HG02973 (cell line): Measurements from ENCODE around the gene SLC24A3.
"Not testable (repeated sequence)": the region's sequence is repeated elsewhere in the genome, so short reads cannot be mapped to it uniquely, and the experiment has no call there.

Experiments used
- ATAC-seq: cut with Tn5 transposase; IDR thresholded peaks from one replicate; pipeline ENCODE4 v1.9.1; 2021; ENCODE audit warnings: moderate library complexity; ENCODE audit not compliant: unreplicated experiment

Gene SLC24A3

DNA sequence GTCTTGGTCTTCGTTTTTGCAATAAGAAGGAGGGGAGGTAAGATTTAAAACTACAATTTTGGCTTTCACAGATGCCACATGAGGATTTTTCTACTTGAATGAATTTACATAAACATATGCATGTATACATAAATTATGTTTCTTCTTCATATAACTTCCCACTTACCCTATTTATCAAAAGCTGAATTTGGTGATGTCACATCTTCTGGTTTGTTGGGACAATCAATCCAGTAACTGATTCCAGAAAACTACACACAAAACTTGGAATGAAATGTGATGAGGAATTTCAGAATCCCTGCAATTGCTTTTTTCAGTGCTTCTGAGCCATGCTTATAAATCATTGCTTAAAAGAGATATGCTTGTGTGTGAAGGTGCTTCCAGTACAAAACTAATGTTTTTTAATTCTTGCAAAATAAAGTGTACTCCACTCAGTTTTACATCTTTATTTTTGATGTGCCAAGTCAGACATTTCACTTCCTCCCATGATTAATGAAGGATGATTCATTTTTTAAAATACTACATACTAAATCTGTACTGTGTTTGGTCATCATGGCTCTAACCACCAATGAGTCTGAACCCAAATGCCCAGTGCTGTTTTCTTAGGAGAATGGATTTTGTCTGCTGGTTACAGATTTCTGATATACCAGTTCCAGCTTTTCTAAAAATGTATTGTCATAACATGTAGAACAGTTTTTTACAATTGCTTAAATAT, 513.5 kb downstream of the SLC24A3 start:
- ATAC-seq: no peak

DNA sequence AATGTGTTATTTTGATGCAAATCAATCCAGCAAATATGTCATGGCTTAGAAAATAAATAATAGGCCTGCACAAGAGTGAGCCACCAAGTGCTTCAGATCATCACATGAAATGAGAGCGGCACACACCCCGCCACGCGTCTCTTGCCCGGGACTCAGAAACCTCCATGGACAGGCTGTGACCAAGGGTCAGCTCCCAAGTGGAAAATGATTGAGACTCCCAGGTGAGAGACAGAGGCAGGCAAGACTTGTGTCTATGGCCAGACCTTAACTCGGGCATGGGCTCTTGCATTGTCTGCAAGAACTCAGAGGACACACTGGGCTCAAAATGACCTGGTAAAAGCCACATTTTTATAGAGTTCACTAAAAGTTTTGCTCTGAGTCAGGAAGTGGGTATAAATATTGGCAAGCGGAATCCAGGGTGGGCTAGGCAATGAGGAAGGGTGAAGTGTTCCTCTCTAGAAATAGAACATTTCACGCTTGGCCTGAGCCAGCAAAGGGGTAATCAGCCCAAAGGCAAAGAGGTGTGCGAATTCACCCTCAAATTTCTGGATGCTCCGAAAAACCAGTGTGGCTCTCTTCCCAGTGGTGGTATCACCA, 514.9 kb downstream of the SLC24A3 start:
- no peak for ATAC-seq

DNA sequence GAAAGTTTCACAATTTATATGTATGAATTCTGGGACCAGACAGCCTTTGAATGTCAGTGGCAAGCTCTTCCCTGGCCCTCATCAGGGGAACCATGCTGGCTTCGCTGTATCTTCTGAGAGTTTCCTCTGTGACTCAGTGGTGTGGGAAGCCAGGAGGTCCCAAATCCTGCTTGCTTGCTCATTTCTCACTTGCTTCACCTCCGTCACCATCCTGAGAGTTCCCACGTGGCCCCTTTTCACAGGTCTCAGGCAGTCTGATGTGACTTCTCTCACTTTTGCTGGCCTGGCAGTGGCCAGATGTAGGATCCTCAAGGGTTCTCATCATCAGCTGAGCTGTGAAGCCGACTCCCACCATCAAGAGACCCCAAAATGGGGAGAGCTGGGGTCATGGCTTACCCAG, 517.2 kb downstream of the SLC24A3 start:
- ATAC-seq: no peak

DNA sequence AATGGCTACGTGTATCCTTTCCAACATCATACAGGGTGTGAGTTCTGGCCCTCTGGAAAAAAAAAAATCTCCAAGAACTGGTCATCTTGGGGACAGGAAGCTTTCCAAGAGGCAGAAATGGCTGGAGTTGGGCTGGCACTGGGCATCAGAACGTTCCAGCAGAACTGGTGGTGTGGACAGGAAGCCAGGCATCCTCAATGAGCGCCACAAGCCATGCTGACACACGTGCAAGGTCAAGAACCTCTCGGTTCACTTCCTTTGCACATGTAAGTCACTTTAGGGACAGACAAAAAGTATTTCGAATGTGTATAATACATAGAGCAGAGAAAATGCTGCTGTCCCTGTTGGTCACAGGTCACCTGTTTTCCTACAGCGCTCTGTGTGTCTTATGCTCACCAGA, 518.3 kb downstream of the SLC24A3 start:
- ATAC-seq: no peak

DNA sequence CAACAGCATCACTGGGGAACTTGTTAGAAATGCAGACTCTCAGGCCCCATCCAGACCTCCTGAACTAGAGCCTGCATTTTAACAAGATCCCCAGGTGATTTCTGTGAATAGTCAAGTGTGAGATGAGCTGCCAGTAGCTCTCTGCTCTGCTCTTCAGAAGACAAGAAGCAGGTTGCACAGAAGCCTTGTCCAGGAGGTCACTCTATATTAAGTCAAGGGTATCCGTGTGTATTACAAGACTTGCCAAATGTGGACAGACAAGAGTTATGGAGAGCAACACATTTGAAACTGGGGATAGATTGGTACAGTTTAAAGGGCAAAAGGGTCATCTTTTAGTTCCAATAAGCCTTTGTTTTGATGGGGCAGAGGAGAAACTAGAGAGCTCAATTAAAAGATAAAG, 522.4 kb downstream of the SLC24A3 start:
- ATAC-seq: no peak

DNA sequence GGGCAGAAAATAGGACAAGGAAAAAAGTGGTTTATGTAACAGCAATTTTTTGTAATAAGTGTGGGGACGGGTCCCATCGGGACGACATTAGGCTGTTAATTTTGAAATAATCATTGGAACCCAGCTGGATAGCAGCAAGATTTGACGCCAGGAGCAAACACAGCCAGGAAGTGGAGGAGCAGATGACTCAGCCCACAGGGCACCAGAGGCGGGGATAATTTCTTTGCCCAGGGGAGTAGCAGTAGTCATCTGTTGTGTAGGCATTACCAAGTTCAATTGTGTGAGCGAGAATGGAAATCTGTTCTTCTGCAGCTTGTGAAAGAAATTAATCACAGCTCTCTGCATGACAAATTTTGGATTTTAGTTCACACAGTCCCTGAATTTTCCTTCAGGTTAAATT, 523.0 kb downstream of the SLC24A3 start:
- no peak for ATAC-seq

DNA sequence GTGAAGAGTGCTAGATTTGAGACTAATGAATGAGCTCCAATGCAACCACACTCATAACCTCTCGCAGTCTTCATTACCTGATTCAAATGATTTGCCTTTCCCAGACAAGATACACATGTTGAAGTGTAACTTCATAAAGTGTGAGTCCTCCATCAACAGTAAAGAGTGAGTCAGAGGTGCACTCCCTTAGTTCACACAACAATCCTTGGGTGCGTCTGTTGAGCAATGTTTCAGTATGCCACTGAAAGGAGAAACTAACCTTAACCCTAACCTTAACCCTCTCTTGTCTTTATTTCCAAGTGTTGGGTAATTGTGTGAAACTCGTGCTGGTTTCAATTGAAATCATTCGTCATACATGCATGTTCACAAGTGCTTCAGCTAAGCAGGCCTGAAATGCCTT, 524.6 kb downstream of the SLC24A3 start:
- ATAC-seq: no peak

DNA sequence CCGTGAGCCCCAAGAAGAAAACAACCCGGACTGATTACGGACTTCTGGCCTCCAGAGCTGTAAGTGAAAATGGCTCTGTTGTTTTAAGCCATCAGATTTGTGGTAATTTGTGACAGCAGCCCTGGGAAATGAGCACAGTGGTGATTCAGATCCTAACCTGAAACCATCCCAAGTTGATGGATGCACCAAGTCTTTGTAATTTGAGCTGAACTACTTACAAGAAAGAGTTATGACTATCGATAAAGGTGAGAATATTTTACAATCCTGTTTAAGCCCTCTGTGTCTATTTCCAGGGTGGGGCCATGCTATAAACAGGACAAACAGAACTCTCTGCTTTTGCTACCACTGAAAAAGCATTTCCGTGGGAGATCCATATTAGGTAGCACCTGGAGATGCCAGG, 526.5 kb downstream of the SLC24A3 start:
- ATAC-seq: no peak

DNA sequence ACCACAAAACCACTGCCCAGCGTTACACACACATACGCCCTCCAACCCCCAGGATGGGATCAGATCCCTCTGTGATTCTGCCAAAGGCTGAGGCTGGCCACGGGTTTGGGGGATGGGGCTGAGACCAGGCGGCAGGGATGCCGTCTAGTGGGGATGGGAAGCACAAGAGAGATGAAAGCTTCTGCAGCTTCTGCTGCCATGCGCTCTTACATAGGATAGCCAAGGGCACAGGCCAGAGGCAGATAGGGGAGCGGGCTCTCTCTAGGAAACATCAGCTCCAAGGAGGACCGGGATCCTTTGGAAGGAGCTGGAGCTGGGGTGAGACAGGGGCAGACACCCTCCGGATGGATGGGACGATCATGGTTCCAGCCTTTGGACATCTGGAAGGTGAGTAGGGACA, 526.9 kb downstream of the SLC24A3 start:
- no peak for ATAC-seq

DNA sequence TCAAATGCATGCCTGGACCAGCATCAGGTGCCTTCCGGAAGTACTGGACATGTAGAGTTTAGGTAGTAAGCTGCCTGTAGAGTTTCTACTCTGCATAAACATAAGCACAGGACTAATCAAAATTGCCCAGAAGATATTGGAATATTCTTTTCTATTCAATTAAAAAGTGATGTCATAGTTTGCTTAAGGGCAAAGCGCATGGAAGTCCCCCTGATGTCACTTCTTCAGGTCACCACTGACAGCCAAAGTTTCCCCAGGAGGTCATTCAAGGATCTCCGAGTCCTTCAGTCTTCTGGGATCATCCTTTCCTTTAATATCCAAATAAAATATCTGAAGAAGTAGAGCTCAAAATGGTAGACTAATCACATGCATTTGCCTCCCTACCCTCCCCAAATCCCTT, 528.1 kb downstream of the SLC24A3 start:
- no peak for ATAC-seq

DNA sequence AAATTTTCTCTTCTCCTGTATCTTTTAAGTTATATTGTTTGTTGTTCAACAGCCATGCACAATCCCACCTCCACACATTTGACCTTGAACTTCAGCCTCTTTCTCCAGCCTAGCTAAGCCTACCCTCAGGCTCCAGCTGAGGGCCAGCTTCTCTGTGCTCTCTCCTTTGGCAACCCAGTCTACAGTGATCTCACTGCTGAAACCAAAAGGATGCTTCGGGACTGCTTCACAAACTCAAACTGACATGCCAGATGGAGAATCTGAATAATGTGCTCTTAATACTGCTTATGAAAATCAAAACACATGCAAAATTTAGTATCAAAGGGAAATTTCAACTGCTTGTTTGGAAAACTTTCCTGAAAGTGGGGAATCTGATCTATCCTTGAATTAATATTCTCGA, 529.5 kb downstream of the SLC24A3 start:
- no peak for ATAC-seq

DNA sequence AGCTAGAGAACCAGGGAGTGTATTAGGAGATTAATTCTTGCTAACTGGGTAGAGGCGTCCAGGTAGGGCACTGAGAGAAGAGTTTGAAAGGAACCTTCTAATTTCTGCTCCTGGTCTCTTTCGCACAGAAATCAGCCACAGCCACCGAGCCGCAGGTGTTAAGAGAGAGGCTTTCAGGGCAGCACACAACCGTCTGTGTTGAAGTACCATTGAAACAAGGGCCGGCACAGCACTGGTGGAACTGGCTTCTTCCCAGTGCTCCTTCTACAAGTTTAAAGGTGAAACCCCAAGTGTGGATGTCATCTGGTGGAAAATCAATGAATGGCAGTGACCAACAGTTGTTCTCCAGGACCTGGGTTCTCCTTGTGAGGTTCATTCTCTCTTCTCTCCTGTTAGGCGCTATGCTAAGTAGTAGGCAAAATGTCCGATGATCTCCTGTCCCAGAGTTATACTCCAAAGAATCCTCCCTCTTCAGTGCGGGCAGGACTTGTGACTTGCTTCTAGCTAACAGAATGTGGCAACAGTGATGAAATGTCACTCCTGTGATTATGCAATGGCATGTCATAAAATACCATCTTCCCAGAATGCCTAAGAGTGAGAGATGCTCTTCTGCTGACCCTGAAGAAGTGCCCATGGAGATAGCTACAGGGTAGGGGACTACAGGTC, 530.7 kb downstream of the SLC24A3 start:
- ATAC-seq: no peak

DNA sequence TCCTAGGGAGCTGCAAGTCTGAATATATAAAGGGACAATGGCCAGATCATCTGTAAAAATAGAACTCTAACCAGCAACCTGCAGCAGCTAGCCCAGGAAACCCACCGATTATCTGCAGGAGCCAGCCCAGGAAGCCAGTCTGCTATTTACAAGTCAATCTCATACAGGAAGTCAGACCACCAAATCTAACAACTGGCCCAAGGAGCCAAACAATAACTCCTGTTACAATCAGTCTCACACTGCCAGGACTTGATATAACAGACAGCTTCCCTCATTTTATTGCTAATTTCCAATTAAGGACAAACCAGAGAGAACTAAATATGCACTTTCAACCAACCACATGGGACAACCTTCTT, 531.2 kb downstream of the SLC24A3 start:
- no peak for ATAC-seq

DNA sequence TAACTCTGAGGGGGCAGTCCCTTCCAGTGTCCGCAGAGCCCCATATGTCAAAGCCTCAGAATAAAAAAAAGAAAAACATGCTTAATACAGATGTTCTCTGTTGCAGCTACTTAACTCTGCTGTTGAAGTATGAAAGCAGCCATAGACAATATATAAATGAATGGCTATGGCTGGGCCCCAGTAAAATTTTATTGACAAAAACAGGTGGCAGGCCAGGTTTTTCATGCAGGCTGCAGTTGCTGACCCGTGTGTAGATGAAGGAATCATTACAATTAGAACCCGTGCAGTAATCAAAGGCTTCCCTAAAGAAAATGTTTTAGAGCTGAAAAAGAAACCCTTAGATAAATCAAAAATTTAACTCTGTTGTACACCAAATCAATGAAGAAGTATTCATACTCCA, 532.7 kb downstream of the SLC24A3 start:
- ATAC-seq: no peak

DNA sequence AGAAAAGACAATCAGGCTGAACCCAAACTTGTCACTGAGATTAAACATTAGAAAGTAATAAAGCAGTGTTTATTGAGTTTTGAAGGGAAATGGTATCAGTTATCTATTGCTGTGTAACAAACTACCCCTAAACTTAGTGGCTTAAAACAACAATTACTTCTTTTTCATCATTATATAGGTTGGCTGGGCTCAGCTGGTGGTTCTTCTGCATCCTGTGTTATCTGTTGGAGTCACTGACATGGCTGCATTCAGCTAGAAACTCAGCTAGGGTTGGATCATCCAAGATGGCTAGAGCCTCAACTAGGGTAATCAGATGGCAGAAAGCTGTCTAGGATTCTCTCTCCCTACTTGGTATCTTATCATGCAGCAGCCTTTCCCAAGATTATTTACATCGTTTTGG, 533.1 kb downstream of the SLC24A3 start:
- ATAC-seq: no peak

DNA sequence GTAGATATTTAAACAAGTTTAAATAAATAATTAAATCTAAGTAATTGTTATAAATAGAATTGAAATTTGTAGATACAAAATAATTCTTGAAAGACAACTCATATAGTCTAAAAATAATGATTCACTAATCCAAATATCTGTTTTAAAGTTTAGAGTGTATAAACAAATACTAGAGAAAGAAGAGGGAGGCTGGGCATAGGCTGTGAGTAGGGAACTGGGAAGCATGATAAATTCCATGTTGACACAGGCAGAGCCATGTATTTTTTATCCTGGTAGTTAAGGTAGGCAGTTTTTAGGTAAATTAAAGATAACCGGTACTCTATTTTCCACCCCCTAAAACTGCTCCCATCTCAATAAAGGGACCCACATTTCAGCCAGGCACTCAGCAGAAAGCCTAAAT, 534.0 kb downstream of the SLC24A3 start:
- no peak for ATAC-seq

DNA sequence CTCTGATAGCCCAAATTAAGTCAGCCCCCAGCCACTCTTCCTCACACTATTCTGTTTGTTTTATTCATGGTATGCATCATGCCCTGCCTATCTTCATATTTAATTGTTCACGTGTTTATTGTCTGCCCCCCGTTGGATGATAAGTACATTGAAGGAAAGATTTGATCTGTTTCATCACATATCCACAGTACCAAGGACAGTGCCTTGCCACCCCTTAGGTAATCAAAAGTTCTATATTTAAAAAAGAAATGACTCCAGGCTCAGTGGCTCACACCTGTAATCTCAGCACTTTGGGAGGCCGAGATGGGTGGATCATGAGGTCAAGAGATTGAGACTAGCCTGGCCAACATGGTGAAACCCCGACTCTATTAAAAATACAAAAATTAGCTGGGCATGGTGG, 535.5 kb downstream of the SLC24A3 start:
- no peak for ATAC-seq

DNA sequence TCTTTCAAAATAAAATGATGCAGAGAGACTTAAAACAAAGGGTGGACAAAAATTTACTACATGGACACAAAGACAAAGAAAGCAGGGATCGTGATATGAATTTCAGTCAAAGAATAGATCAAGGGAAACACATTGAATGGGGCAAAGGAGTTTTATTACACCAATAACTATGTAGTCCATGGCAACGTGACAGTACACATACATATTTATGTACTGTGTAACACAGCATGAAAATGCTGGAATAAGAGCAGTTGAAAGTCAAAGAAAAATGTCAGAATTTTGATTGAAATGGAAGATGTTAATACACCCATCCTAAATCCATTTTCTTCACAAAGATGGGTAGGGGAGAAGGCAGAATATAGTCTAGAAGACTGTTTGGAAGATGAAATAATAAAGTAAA, 536.2 kb downstream of the SLC24A3 start:
- no peak for ATAC-seq

DNA sequence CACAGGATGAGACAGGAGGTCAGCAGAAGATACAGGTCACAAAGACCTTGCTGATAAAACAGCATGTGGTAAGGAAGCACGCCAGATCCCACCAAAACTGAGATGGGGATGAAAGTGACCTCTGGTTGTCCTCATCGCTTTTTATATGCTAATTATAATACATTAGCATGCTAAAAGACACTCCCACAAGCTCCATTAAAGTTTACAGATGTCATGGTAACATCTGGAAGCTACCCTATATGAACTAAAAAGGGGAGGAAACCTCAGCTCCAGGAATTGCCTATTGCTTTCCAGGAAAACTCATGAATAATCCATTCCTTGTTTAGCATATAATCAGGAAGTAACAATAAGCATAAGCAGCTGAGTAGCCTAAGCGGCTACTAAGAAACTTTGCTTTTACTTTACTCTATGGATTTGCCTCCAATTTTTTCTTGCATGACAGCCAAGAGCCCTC, 537.2 kb downstream of the SLC24A3 start:
- no peak for ATAC-seq

DNA sequence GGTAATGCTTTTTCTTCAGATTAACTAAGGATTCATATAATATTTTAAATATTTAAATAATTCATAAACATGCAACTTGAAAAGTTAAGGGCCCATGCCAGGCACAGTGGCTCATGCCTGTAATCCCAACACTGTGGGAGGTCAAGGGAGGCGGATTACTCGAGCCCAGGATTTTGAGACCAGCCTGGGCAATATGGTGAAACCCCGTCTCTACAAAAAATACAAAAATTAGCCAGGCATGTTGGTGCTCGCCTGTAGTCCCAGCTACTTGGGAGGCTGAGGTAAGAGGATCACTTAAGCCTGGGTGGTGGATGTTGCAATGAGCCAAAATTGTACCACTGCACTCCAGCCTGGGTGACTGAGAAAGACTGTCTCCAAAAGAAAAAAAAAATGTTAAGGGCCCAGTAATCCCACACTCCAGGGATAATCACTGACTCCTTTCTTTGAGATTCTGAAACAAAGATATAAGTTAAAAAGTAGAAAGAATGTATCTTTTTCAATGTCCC, 537.7 kb downstream of the SLC24A3 start:
- no peak for ATAC-seq

DNA sequence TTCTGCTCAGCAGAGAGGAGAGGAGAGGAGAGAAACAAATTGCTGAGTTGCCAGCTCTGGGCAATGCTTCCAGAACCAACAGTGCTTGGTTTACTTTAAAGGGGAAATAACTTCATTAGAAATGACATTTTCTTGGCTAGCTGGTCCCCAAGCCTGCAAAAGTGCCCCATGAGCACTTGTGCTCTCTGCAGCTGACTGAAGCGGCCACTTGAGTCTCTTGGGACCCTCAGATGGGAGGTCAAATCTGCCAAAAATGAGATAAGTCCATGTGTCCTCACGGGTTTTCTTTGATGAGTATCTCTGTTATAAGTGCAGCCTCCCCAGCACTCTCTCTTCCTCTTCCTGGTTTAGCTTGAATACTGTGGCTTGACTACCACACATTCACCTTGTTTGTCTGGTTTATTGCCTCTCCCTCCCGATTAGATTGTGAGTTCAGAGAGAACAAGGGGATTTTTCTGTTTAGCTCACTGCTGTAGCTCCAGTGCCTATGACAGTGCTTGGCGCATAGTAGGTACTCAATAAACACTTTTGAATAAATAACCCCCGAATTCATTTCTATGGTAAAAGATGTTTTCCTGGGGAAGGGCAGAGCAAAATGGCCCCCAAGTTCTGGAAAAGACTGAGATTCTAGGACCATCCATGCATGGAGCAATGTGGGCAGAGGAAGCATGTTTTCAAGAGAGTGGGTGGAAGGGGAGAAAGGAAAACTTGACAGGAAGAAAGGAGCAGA, 538.6 kb downstream of the SLC24A3 start:
- ATAC-seq: no peak

DNA sequence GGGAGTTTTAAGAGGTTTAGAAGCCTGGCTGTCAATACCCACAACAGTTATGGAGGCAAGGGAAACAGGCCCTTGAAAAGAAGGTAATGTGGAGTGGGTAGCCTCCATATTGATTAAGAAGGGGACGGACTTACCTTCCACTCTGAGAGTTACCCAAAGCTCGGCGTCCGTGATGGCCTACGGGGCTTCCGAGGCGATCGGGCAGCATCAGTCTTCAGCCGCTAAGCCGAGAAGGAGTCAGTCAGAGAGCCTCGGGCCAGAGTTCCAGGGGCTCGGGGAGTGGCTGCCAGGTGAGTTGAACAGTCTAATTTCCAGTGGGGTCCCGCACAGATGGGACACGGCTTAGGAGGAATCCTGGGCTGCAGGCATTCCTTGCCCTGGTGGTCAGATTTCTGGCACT, 541.8 kb downstream of the SLC24A3 start:
- not testable (repeated sequence) for ATAC-seq
